Choroid plexus epithelial cell (primary cell): ENCODE data around the gene HABP2.

Experiments
- DNase-seq: peaks from one replicate; pipeline ENCODE4 v3.0.0-alpha.2; 2010; ENCODE audit warnings: low read depth
- H3K4me3 ChIP-seq: 2 replicates; pipeline ENCODE4 v1.5.1; 2011; ENCODE audit warnings: low read depth, mild to moderate bottlenecking, control low read depth, low read length, moderate library complexity
- CTCF ChIP-seq: conservative IDR thresholded peaks from 2 replicates; pipeline ENCODE4 v1.5.1; 2011; ENCODE audit warnings: low read depth, mild to moderate bottlenecking, control low read depth, inconsistent platforms, low read length, moderate library complexity

The HABP2 gene

GRCh38 chr10:113605268-113605978 lies 52.6 kb downstream of the HABP2 start:
- DNase-seq, result no peak
- TF ChIP-seq CTCF, result no peak
- H3K4me3 ChIP-seq, result no peak overlapping the region

GRCh38 chr10:113609704-113610108 lies 56.9 kb downstream of the HABP2 start:
- no peak overlapping the region for H3K4me3 ChIP-seq
- peak; percentile 42 for DNase-seq
- TF ChIP-seq CTCF, result no peak

- no peak for TF ChIP-seq CTCF
- no peak for DNase-seq
- H3K4me3 ChIP-seq, result no peak overlapping the region
Measured at GRCh38 chr10:113610631-113611601, 58.1 kb downstream of the HABP2 start.

GRCh38 chr10:113612154-113612553 lies 59.3 kb downstream of the HABP2 start:
- H3K4me3 ChIP-seq, result no peak overlapping the region
- DNase-seq, result no peak
- TF ChIP-seq CTCF, result no peak

- no peak overlapping the region for H3K4me3 ChIP-seq
- no peak for DNase-seq
- no peak for TF ChIP-seq CTCF
Measured at GRCh38 chr10:113613427-113613826, 60.6 kb downstream of the HABP2 start.

GRCh38 chr10:113613977-113614690 lies 61.3 kb downstream of the HABP2 start:
- DNase-seq, result no peak
- no peak overlapping the region for H3K4me3 ChIP-seq
- TF ChIP-seq CTCF, result no peak
